Renal cortex interstitium (tissue), 11 donors: ENCODE data around the gene CCDC87. TPM values are rescaled to one million over a fixed set of nuclear protein-coding genes. Genes with fewer than 3 reads are reported as not detected.

Experiments
- DNase-seq, 11 donors: peaks; one replicate each; pipeline ENCODE4 v3.0.0-alpha.2; 2013; ENCODE audit warnings: low read depth in 9 of 11, low spot score in 4 of 11; ENCODE audit errors: extremely low read depth in 1 of 11
- polyA plus RNA-seq, 3 donors: library from polyadenylated mRNA; unstranded; fragments of 120-200 nt; gene quantifications; one replicate each; pipeline ENCODE4 v1.2.1, GENCODE V29; 2013; ENCODE audit not compliant: insufficient read length in 3 of 3

Gene CCDC87
- polyA plus RNA-seq, 3 donors = 0.23 to 0.35 (median 0.26) TPM

- no peak for DNase-seq
Measured at GRCh38 chr11:66562907-66563583, 29.8 kb downstream of the CCDC87 start.

GRCh38 chr11:66562275-66562674, 30.6 kb downstream of the CCDC87 start:
- no peak for DNase-seq

GRCh38 chr11:66561975-66562248, 31.0 kb downstream of the CCDC87 start:
- DNase-seq = no peak

GRCh38 chr11:66561178-66561974, 31.5 kb downstream of the CCDC87 start:
- DNase-seq = no peak

GRCh38 chr11:66559866-66560676, 32.8 kb downstream of the CCDC87 start:
- no peak for DNase-seq

GRCh38 chr11:66559142-66559865, 33.6 kb downstream of the CCDC87 start:
- DNase-seq = no peak

GRCh38 chr11:66557733-66558326, 35.0 kb downstream of the CCDC87 start:
- DNase-seq = no peak

GRCh38 chr11:66556086-66556485, 36.8 kb downstream of the CCDC87 start:
- DNase-seq = no peak

- DNase-seq = no peak
Measured at GRCh38 chr11:66555416-66555815, 37.4 kb downstream of the CCDC87 start.

- DNase-seq = no peak
Measured at GRCh38 chr11:66554602-66555001, 38.3 kb downstream of the CCDC87 start.

- DNase-seq = no peak
Measured at GRCh38 chr11:66550887-66551286, 42.0 kb downstream of the CCDC87 start.

- no peak for DNase-seq
Measured at GRCh38 chr11:66549696-66550095, 43.2 kb downstream of the CCDC87 start.

- no peak for DNase-seq
Measured at GRCh38 chr11:66548774-66549630, 43.9 kb downstream of the CCDC87 start.

- DNase-seq = no peak
Measured at GRCh38 chr11:66548041-66548440, 44.8 kb downstream of the CCDC87 start.

- DNase-seq = no peak
Measured at GRCh38 chr11:66547662-66548009, 45.2 kb downstream of the CCDC87 start.

- no peak for DNase-seq
Measured at GRCh38 chr11:66546966-66547661, 45.7 kb downstream of the CCDC87 start.

- DNase-seq = no peak
Measured at GRCh38 chr11:66546368-66546965, 46.4 kb downstream of the CCDC87 start, which contains the start of gene ACTN3. TSS of gene ACTN3 (plus strand) at chr11:66546903. CDS start at chr11:66546938, 35 bp downstream.
